ENCODE measurements around the gene RFX4.

DNA sequence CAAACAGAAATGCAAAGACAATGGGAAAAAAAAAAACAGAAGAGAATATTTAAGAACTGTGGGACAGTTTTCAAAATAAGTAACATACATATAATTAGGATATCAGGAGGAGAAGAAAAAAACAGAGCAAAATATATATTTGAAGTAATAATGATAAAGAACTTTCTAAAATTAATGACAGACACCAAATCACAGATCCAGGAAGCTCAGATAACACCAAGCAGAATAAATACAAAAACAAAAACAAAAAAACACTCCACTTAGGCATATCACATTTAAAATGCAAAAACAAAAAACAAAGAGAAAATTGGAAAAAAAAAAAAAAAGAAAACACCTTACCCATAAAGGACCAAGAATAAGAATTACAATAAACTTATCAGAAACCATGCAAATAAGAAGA, 9.6 kb upstream of the RFX4 start:
- TF ChIP-seq POLR2AphosphoS5 (IDR thresholded peaks at IDR 0.05; ENCODE audit: borderline replicate concordance, low read depth, low read length) (no peak), EZH2 (IDR thresholded peaks at IDR 0.05) (no peak), FOXP2 (optimal IDR thresholded peaks at IDR 0.05; ENCODE audit: control extremely low read depth, extremely low read length, insufficient read depth) (no peak)

Data from SK-N-MC (cell line).